H1 (cell line): ENCODE results near the gene C3orf52. TPM values are rescaled to one million over a fixed set of nuclear protein-coding genes. Genes with fewer than 3 reads are reported as not detected.

Experiments
- CTCF ChIA-PET: fragments of 300-600 bp; sonication (Branson Sonifier 250); formaldehyde crosslinking; loops from one replicate; lab custom pipeline; 2021; ENCODE audit not compliant: partially characterized antibody; lab: Charles Lee
- POLR2A ChIA-PET: fragments of 300-600 bp; sonication (Branson Sonifier 250); formaldehyde crosslinking; loops from one replicate; lab custom pipeline; 2021; ENCODE audit warnings: inconsistent platforms; ENCODE audit not compliant: partially characterized antibody; lab: Charles Lee
- DNase-seq, 2 experiments: peaks; one replicate each; pipeline versions ENCODE4 v3.0.0 to v3.0.0-alpha.2; 2010 to 2022; ENCODE audit warnings: low spot score in 2 of 2, low read depth in 1 of 2, mixed read lengths in 1 of 2
- FAIRE-seq: peaks from 2 replicates; lab custom pipeline; 2011; peaks lifted over from hg19 to GRCh38; lab: Jason Lieb, UNC
- H2AFZ ChIP-seq: 2 replicates; pipeline ENCODE4 v1.8.1; 2012; ENCODE audit warnings: low read length, inconsistent platforms
- H2AK5ac ChIP-seq: 2 replicates; pipeline ENCODE4 v1.6.1; 2013; ENCODE audit warnings: low read depth, low read length
- H2BK120ac ChIP-seq: replicated peaks from 2 replicates; pipeline ENCODE3; 2013; ENCODE audit warnings: low read depth, low read length, inconsistent platforms
- H2BK12ac ChIP-seq: 2 replicates; pipeline ENCODE4 v1.6.1; 2013; ENCODE audit warnings: low read depth, low read length
- H2BK15ac ChIP-seq: 2 replicates; pipeline ENCODE4 v1.6.1; 2013; ENCODE audit warnings: low read length
- H2BK20ac ChIP-seq: 2 replicates; pipeline ENCODE4 v1.6.1; 2013; ENCODE audit warnings: low read length
- H2BK5ac ChIP-seq: 2 replicates; pipeline ENCODE4 v1.6.1; 2013; ENCODE audit warnings: low read depth, low read length
- H3K14ac ChIP-seq: 2 replicates; pipeline ENCODE4 v1.6.1; 2013; ENCODE audit warnings: inconsistent platforms; ENCODE audit not compliant: insufficient read length
- H3K18ac ChIP-seq: 2 replicates; pipeline ENCODE4 v1.6.1; 2013; ENCODE audit warnings: low read length; ENCODE audit errors: extremely low read depth
- H3K23ac ChIP-seq: 2 replicates; pipeline ENCODE4 v1.6.1; 2013; ENCODE audit warnings: inconsistent platforms; ENCODE audit not compliant: insufficient read length
- H3K23me2 ChIP-seq: 2 replicates; pipeline ENCODE4 v1.6.1; 2013; ENCODE audit warnings: low read depth, low read length
- H3K27ac ChIP-seq: 2 replicates; pipeline ENCODE4 v1.6.1; 2011; ENCODE audit warnings: low read depth, low read length, inconsistent platforms
- H3K27me3 ChIP-seq, 4 experiments: replicated peaks in 1 of 4; 1 replicate in 1 of 4; 2 replicates in 3 of 4; pipeline versions ENCODE4 v1.6.1 to v1.8.1; 2011 to 2013; ENCODE audit warnings: low read length in 3 of 4, mild to moderate bottlenecking in 3 of 4, inconsistent platforms in 2 of 4, mixed read lengths in 2 of 4, moderate library complexity in 1 of 4; ENCODE audit not compliant: control insufficient read depth in 3 of 4, insufficient read depth in 3 of 4; ENCODE audit errors: extremely low read depth in 1 of 4
- H3K36me3 ChIP-seq, 4 experiments: 2 replicates each; pipeline versions ENCODE4 v1.6.1 to v1.8.1; 2011 to 2013; ENCODE audit warnings: mild to moderate bottlenecking in 4 of 4, low read length in 3 of 4, moderate library complexity in 2 of 4, control low read depth in 1 of 4, inconsistent platforms in 1 of 4; ENCODE audit not compliant: insufficient read depth in 4 of 4, control insufficient read depth in 2 of 4
- H3K4ac ChIP-seq: replicated peaks from 2 replicates; pipeline ENCODE3; 2013; ENCODE audit warnings: low read length, low read depth, mixed read lengths, inconsistent platforms; ENCODE audit not compliant: insufficient read length
- H3K4me1 ChIP-seq, 4 experiments: replicated peaks in 1 of 4; 1 replicate in 1 of 4; 2 replicates in 3 of 4; pipeline versions ENCODE4 v1.6.1 to v1.8.1; 2011 to 2013; ENCODE audit warnings: low read length in 3 of 4, inconsistent platforms in 2 of 4, mixed read lengths in 1 of 4; ENCODE audit not compliant: insufficient read depth in 4 of 4, control insufficient read depth in 3 of 4
- H3K4me2 ChIP-seq, 2 experiments: 2 replicates each; pipeline versions ENCODE4 v1.6.1 to v1.8.1; 2011 to 2013; ENCODE audit warnings: low read depth in 2 of 2, low read length in 2 of 2, control low read depth in 1 of 2, inconsistent platforms in 1 of 2, mild to moderate bottlenecking in 1 of 2; ENCODE audit not compliant: insufficient read depth in 1 of 2
- H3K4me3 ChIP-seq, 4 experiments: fragments of 200-600, 300-600 bp in 1 of 4; sonication (generic), shearing (Covaris generic), sonication (Bioruptor Twin) in 1 of 4; 2 replicates each; pipeline versions ENCODE4 v1.5.1 to v1.8.1; 2011 to 2016; ENCODE audit warnings: low read length in 4 of 4, low read depth in 3 of 4, control low read depth in 2 of 4, inconsistent platforms in 2 of 4, mild to moderate bottlenecking in 2 of 4, mixed read lengths in 1 of 4, moderate library complexity in 1 of 4; ENCODE audit not compliant: insufficient read depth in 2 of 4; ENCODE audit errors: extremely low read depth in 1 of 4
- H3K56ac ChIP-seq: replicated peaks from 2 replicates; pipeline ENCODE3; 2013; ENCODE audit warnings: low read depth, mild to moderate bottlenecking, mixed read lengths, low read length, inconsistent platforms; ENCODE audit not compliant: insufficient read length
- H3K79me1 ChIP-seq: 2 replicates; pipeline ENCODE4 v1.6.1; 2013; ENCODE audit warnings: low read depth, low read length, control low read depth
- H3K79me2 ChIP-seq, 2 experiments: 2 replicates each; pipeline versions ENCODE4 v1.6.1 to v1.8.1; 2012 to 2013; ENCODE audit warnings: low read length in 2 of 2, mild to moderate bottlenecking in 2 of 2, inconsistent platforms in 1 of 2; ENCODE audit not compliant: insufficient read depth in 2 of 2, control insufficient read depth in 1 of 2
- H3K9ac ChIP-seq, 4 experiments: replicated peaks in 1 of 4; 1 replicate in 1 of 4; 2 replicates in 3 of 4; pipeline versions ENCODE4 v1.6.1 to v1.8.1; 2011 to 2013; ENCODE audit warnings: low read depth in 3 of 4, low read length in 3 of 4, control low read depth in 2 of 4, mild to moderate bottlenecking in 2 of 4, moderate library complexity in 2 of 4, inconsistent platforms in 1 of 4; ENCODE audit errors: extremely low read depth in 1 of 4
- H3K9me3 ChIP-seq, 2 experiments: 2 replicates each; pipeline versions ENCODE4 v1.6.1 to v1.8.1; 2012 to 2013; ENCODE audit warnings: mild to moderate bottlenecking in 2 of 2, moderate library complexity in 2 of 2, control low read depth in 1 of 2, inconsistent platforms in 1 of 2, low read depth in 1 of 2, low read length in 1 of 2, mixed read lengths in 1 of 2; ENCODE audit not compliant: insufficient read depth in 2 of 2
- H4K20me1 ChIP-seq, 2 experiments: replicated peaks in 1 of 2; 2 replicates each; pipeline versions ENCODE3 to v1.8.1; 2011 to 2013; ENCODE audit warnings: inconsistent platforms in 2 of 2, low read length in 2 of 2, mild to moderate bottlenecking in 1 of 2; ENCODE audit not compliant: insufficient read depth in 2 of 2, control insufficient read depth in 1 of 2
- H4K5ac ChIP-seq: 2 replicates; pipeline ENCODE4 v1.6.1; 2013; ENCODE audit warnings: low read length, low read depth, mixed read lengths, inconsistent platforms; ENCODE audit not compliant: insufficient read length
- H4K8ac ChIP-seq: 2 replicates; pipeline ENCODE4 v1.8.0; 2013; ENCODE audit warnings: mild to moderate bottlenecking, moderate library complexity, low read length, inconsistent platforms; ENCODE audit not compliant: insufficient read depth; ENCODE audit errors: extremely low read depth
- H4K91ac ChIP-seq: replicated peaks from 2 replicates; pipeline ENCODE3; 2013; ENCODE audit warnings: low read length, mixed read lengths, inconsistent platforms; ENCODE audit not compliant: insufficient read length
- EGR1 ChIP-seq: IDR thresholded peaks from 2 replicates; pipeline ENCODE4 v1.6.1; 2011; ENCODE audit warnings: low read depth, low read length, borderline replicate concordance
- POU5F1 ChIP-seq: IDR thresholded peaks from 2 replicates; pipeline ENCODE4 v1.6.1; 2011; ENCODE audit warnings: low read depth, mild to moderate bottlenecking, low read length, moderate library complexity
- RNF2 ChIP-seq: fragments of 200-900, 300-1000 bp; sonication (generic); IDR thresholded peaks from 2 replicates; pipeline ENCODE4 v1.7.1; 2016; ENCODE audit warnings: borderline replicate concordance, low read depth, mild to moderate bottlenecking, antibody characterized with exemption, low read length; ENCODE audit not compliant: poor library complexity, severe bottlenecking; ENCODE audit errors: missing control alignments
- WGBS, 2 experiments: shearing (Covaris generic) in 1 of 2; methylation state at CpG; one replicate each; pipeline versions ENCODE4 v1.1.6 to v1.1.7; 2013 to 2015; ENCODE audit warnings: low lambda C conversion rate in 2 of 2, mixed read lengths in 2 of 2, inconsistent platforms in 1 of 2, low coverage in 1 of 2, missing lambda C conversion rate in 1 of 2; ENCODE audit not compliant: insufficient replicate concordance in 2 of 2, insufficient coverage in 1 of 2, insufficient read length in 1 of 2; ENCODE audit errors: extremely low coverage in 1 of 2, missing lambda C conversion rate in 1 of 2; 5-methylcytosine and 5-hydroxymethylcytosine counted together
- polyA plus RNA-seq, 7 experiments: library from polyadenylated mRNA; depleted of rRNA in 3 of 7; stranded (reverse) in 5 of 7; unstranded in 2 of 7; fragments of >200 nt in 5 of 7; fragments of 200-250 nt in 2 of 7; gene quantifications; 1 replicate in 5 of 7; 2 replicates in 1 of 7; 4 replicates in 1 of 7; pipeline versions ENCODE4 v1.2.1 to v1.2.3, GENCODE V29; 2011 to 2013; ENCODE audit warnings: missing spikeins in 2 of 7, mixed read lengths in 2 of 7
- total RNA-seq: library from RNA; stranded (reverse); fragmentation: NEBNext Ultra II Directional; extraction: Animal tissue kit (Norgen Biotek cat#: 25700); gene quantifications from 2 replicates; pipeline ENCODE4 v1.2.1, GENCODE V29; 2021

C3orf52 gene
- total and polyA plus RNA-seq, 2 of the 8 experiments (the other 6 are each of a cell fraction or from before 2014, with no cell fraction given): 9.7 to 13.1 TPM

GRCh38 chr3:112109322-112109721 lies 23.1 kb downstream of the C3orf52 start:
- Histone ChIP-seq H2BK20ac (no peak overlapping the region), H4K91ac (no peak overlapping the region), H3K27ac (no peak overlapping the region), H3K79me2 (no peaks in the 10 kb centered on the region), H2BK120ac (no peak overlapping the region), H2BK12ac (no peak overlapping the region), H2AFZ (no peak overlapping the region), H3K9me3 (no peaks in the 10 kb centered on the region), H2BK15ac (no peak overlapping the region), H3K79me1 (no peaks in the 10 kb centered on the region), H2BK5ac (no peak overlapping the region), H3K36me3 (peaks cover 0 to 3% (median 1%) of the 10 kb centered on the region in 4 experiments; a peak in 5 of 8 replicates), H3K14ac (no peak overlapping the region), H3K9ac (no peak overlapping the region), H3K23ac (no peak overlapping the region), H3K4me2 (no peak overlapping the region), H3K23me2 (no peaks in the 10 kb centered on the region), H3K4ac (no peak overlapping the region), H3K4me3 (no peak overlapping the region), H3K56ac (no peak overlapping the region), H3K18ac (no peak overlapping the region), H4K8ac (no peak overlapping the region), H4K5ac (no peak overlapping the region), H2AK5ac (no peak overlapping the region), H3K4me1 (peaks cover 0 to 5% (median 0%) of the 10 kb centered on the region in 4 experiments; a peak in 1 of 7 replicates), H3K27me3 (no peaks in the 10 kb centered on the region), H4K20me1 (no peaks in the 10 kb centered on the region)
- POLR2A ChIA-PET: no interaction called here
- CTCF ChIA-PET: interaction anchor here (0.9 to 3.9 kb wide), 10 partner anchors 8 to 409 kb away, joined by 3 to 31 read pairs (median 4); partner anchors contain the start of gene SLC9C1
- DNase-seq (no peak), FAIRE-seq (no peak)
- TF ChIP-seq RNF2 (no peak), POU5F1 (no peak), EGR1 (no peak)
- WGBS, 2 experiments: 91% methylated on average over 5 of the region's 5 CpGs; no CpG with 5 or more reads in 1 of the 2 experiments
